GM18499 (cell line): ENCODE data around the gene ITK.

Experiments
- ATAC-seq: cut with Tn5 transposase; IDR thresholded peaks from one replicate; pipeline ENCODE4 v1.9.1; 2021; ENCODE audit warnings: moderate number of reproducible peaks; ENCODE audit not compliant: insufficient read depth, unreplicated experiment

Gene ITK

DNA sequence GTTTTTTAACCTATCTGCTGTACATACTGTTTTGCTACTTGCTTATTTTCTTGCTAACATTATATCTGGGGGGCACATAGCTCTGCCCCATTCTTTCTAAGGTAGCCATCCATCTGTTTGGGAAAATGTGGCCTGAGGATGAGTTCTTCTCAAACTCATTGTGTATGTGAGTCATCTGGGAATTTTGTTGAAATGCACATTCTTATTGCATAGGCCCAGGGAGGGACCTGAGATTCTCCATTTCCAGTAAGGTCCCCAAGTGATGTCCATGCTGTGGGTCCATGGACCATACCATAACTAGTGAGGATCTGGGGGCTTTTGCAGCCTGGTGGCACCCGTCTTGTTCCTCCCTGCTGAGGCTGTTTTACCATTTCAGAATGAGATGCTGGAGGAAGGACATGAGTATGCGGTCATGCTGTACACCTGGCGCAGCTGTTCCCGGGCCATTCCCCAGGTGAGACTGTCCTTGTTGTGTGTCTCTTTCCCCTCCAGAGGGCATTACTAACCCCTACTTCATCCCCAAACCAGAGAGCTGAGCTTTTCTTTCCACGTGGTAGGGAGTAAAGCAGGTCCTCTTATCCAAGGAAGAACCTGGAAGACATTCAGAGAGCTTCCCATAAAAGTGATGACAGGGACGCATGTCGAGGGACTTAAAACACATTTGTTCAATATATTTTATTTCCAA is 113.9 kb downstream of the ITK start:
- ATAC-seq = no peak

DNA sequence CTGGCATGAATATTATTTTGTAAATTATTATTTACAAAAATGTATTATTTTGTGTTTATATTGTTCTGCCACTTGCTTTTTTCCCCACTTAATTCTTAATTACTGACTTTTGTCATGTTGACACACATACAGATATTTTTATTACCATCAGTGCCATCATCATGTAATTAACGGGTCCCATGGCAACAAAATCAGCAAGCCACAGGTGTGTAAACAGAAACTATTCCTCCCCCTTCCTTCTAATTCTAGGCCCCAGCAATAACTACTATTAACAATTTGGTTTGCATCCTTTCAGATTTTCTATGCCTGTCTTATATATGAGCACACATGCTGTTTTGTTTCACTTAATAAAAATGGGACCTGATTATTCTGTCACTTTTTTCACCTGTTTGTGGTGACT is 114.6 kb downstream of the ITK start:
- no peak for ATAC-seq

- no peak for ATAC-seq
Measured at GRCh38 chr5:157300564-157300963, 119.9 kb downstream of the ITK start.

DNA sequence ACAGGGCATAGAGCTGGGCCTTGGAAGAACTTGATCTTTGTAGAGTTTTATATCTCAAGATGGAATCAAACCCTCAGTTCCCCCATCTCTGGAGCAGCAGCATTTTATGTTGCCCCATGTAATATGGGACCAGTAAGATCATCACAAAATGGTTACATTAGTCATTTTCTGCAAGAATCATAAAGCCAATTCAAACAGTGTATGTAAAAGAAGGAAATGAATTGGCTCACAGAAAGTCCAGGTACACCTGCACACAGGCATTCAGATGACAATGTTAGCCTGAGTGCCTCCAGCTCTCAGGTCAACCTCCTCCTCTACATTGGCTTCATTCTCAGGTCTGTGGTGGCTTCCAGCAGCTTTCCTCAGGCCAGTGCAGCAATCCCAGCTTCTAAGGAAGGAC is 120.4 kb downstream of the ITK start:
- no peak for ATAC-seq

- ATAC-seq = no peak
Measured at GRCh38 chr5:157303023-157303422, 122.4 kb downstream of the ITK start.

- no peak for ATAC-seq
Measured at GRCh38 chr5:157303667-157304327, 123.2 kb downstream of the ITK start.
